Activated CD4-positive, alpha-beta T cell treated with anti-CD3 and anti-CD28 coated beads, Interleukin-2, amount 50 U/mL, for 24 hours (primary cell): ENCODE results near the gene SLC16A7.

Experiments
- DNase-seq, 2 donors: peaks; one replicate each; pipeline ENCODE4 v3.0.0-alpha.2; 2020; ENCODE audit warnings: low read depth in 1 of 2, low spot score in 1 of 2

Gene SLC16A7

DNA sequence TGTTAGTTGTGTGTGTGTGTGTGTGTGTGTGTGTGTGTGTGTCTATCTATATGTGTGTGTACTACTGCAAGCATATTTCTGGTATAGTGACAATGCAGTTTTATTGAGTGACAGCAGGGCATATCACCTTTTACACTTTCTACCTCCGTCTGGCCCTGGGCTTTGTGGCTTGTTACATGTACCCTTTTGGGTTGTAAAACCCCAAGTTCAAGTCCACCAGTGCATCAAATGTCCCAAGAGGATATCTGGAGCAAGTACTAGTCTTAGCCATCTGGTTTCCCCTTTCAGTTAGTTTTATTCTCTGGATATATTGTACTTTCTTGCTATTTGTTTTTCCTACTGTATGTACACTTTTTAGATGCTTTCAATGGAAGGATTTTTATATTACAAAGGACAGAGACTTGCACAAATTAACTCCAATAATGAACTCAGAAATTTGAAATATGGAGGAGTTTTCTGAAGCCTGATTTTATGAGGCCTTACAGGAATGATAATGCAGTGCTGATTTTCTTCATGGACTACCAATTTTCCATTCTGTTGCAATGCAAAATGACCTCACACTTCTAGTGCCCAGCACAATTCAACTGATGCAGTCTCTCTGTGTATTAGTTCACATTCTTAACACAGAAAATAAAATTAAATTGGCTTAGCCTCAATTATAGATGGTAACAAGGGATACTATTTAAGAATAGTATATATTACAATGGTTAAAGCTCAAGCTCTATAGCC lies 29.1 kb downstream of the SLC16A7 start:
- DNase-seq: no peak

DNA sequence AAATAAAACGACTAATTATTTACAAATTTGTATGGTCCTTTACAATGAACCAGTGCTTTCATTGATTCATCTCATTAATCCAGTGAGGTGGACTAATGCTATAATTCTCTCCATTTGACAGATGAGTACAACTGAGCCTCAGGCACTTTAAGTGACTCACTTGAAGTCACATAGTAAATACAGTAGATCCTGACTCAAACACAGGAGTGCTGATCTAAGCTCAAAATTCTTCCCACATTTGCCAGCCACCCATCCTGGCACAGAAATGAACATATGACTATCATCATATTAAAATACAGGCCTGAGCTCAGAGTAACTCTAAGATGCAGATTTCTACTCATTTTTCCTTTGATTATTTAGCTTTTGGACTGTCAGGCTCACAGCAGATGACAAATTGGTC lies 30.6 kb downstream of the SLC16A7 start:
- DNase-seq: no peak

DNA sequence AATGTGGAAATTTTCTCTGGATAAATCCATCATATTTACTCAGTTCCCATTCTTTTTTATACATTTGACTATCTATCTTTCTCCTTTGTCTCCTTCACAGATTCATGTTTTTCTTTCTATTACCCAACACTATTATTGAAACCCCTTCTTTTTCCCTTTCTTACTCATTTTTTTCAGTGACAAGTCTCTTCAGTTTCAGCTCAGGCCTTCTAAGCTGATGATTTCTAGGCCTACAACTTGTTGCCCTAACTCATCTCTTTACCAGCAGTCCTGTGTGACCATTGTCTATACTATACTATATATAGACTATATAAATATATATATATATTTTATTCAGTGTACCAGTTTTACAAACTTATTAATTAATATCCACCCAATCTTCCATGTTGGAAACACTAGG lies 31.8 kb downstream of the SLC16A7 start:
- no peak for DNase-seq

DNA sequence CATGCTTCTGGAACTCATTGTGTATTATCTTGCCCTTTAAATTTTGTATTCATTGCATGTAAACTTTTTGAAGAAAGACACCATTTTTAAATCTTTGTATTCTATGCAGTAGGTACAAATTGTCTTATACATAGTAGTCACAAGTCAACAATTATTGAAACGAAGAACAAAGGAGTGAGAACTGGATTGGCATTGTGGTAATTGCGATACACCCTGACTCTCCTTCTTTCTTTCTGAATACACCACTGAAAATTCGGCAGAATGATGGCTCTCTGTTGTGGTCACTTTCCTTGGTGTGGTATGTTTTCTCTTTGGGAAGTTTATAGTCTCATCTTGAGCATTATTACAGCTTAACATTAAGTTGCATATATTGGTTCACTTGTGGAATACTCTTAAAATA lies 34.1 kb downstream of the SLC16A7 start:
- DNase-seq: no peak

DNA sequence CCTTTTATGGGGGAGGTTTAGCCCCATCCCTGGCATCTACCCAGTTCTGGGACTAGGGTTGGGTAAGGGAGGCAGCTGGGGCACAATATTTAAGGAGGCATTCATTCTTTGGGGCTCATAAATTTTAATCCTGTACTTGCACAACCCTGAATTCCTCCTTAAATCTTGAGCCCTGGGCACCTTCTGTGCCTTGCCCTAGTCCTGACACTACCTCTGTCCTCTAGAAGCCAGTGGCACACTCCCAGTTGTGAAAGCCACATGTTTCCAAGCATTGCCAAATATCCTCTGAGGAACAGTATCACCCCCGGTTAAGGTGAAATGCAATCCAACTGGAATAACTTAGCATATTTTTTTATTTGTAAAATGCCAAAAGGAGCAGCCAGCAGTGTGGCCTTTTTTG lies 36.6 kb downstream of the SLC16A7 start:
- DNase-seq: no peak

DNA sequence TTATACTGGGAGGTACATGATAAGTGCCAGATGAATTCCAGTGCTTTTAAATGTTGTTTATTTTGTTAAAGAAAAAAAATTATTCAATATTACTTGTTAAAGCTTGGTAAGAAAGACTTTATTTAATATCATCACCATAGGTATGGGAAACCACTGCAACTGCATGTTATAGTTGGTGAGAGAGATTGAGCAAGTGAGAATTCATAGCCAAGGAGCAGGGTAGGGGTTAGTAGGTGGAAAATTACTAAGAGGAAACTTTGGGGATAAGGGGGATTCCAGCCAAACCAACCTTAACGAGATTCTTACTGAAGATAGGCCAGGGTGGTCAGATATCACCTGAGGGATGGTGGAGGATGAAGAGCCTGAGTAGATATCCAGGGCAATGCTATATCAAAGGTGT lies 38.4 kb downstream of the SLC16A7 start:
- no peak for DNase-seq

DNA sequence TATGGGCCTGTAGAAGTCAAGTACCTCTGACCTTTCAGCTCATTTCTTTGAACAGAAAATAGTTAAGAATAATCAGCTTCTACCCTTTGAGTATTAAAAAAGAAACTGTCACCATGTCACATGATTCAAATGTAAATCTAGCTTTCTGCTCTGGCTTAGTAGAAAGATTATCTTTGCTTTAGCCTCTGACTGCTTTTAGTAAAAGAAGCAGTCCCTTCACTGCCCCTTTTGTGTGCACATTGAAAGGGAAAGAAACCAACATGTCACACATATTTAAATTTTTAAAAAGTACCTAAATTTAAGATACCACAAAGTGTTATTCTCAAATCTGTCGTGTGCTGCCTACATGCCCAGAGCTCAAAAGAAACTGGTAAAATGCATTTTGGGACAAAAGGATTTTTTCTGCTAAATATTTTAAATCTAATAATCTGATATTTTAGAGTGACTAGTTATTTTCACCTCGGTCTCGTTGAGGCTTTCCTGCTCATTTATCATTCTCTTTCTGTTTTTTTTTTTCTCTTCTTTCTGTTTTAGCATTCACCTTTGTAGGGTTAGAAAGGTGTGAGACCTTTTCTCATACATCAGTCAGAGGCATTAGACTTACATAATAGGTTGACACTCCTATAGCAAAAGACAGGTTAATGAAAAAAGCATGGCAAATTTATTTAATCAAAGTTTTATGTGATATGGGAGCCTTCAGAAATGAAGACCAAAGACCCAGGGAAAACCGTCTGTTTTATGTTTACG lies 41.3 kb downstream of the SLC16A7 start:
- no peak for DNase-seq

DNA sequence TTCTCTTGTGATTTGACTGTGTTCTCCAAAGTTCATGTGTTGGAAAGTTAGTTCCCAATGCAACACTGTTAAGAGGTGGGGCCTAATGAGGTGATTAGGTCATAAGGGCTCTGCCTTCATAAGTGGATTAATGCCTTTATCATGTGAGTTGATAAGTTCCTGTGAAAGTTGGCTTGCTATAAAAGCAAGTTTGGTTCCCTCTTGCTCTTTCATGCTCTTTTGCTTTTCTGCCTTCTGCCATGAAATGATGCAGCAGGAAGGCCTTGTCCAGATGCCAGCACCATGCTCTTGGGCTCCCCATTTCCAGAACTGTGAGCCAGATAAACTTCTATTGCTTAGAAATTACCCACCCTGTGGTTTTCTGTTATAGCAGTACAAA lies 41.9 kb downstream of the SLC16A7 start:
- no peak for DNase-seq

DNA sequence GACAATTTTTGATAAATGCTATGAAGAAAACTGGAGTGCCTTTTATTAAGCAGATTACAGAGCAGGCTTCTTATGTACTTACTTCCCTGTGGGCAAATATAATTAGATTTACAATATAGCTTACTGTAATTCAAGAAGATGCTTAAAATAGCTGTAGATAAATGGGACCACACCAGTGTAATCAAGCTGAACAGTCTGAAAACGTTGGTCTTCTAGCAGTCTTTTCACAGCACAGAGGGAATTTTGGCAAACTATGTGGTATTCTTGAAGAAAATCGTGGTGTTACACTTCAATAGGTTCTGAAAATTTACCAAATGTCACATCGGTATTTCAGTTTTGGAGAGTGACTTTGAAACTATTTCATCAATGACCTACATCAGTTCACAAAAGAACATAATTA lies 47.7 kb downstream of the SLC16A7 start:
- no peak for DNase-seq

DNA sequence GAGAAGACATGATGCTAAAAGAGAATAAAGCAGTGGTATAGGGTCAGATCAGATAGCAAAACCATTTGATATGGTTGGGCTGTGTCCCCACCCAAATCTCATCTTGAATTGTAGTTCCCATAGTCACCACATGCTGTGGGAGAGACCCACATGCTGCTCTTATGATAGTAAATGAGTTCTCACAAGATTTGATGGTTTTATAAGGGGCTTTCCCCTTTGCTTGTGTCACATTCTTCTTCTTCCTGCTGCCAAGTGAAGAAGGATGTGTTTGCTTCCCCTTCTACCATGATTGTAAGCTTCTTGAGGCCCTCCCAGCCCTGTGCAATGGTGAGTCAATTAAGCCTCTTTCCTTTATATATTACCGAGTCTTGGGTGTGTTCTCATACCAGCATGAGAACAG lies 49.4 kb downstream of the SLC16A7 start:
- DNase-seq: no peak

DNA sequence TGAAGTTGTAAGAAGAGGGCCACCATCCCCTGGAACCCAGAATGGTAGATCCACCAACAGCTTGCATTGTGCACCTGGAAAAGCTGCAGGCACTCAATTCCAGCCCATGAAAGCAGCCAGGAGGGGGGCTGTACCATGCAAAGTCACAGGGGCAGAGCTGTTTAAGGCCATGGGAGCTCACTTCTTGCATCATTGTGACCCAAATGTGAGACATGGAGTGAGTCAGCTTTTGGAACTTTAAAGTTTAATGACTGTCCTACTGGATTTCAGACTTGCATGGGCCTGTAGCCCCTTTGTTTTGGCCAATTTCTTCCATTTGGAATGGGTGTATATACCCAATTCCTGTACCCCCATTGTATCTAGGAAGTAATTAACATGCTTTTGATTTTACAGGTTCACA lies 50.8 kb downstream of the SLC16A7 start:
- DNase-seq: no peak

DNA sequence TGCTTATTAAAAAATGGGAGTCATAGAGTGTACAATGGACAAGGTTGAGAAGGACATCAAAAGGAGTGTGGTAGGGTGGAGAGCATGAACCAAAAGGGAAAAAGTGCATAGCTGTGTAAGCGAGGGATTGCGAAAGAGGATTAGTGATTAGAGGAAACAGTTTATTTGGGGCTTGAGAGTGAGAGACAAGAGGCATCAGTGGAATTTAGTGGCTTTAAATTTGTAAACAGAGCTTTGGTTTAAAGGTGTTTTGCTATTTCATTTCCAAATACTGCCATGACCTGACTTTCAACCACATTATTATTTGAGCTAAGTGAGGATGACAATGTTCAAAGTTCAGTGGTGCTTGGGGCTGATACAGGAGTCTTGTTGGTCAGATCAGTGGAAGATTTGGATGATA lies 53.4 kb downstream of the SLC16A7 start:
- DNase-seq: no peak

DNA sequence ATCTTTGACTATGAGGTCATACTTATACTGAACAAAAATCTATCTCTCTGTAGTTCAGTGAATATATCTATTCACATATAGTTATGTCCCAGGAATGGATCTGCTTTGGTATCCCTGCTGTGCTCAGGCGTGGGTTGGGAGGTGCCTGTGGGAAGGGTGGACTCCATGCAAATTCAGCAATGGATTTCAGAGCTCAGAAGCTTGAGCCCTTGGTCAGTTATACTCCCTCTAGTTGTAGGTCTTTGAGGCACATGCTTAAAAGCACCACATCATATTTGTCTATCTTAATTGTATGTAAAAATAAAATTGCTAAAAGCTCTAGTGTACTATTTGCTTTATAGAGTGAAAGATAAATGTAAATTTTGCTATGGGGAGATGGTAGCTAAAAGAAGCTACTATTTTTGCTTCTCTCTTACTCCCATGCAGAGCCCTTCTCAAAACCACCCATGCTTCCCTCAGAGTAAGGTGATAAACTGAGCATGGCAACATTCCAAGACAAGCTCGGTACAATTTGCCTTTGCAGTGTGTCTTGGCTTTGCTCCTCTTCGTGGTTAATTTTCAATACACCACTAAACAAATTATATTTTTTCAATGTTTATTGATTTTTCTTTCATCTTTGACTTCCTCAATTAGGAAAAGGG lies 54.9 kb downstream of the SLC16A7 start:
- DNase-seq: no peak

DNA sequence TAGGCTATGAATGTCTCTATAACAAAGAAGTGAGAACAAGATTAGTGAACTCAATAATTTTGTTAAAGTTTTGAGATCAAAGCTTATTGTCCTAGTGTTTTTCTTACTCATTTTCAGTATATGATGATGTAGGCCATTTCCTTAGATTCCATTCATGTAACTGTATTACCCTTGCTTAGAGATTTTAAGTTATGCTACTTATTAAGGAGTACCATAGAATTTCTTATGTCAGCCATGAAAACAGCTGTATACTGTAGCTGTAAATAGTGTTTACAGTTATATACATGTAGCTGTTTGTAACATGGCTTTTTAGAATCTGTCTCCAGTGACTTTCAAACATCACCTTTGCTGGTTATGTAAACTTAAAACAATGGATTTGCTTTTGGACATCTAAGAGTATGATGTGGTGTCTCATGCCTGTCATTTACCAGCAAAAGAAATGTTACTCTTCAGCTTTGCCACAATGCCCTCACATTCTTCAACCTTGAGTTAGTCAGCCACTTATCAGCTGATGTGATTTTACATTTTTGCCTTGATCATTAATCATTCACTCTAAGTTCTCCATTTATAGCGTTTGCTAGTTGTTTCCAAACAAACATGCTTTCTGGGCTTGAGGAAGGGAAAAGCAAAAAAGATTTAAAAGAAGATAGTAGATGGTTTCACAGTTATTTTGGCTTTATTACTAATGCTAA lies 55.5 kb downstream of the SLC16A7 start:
- DNase-seq: no peak

DNA sequence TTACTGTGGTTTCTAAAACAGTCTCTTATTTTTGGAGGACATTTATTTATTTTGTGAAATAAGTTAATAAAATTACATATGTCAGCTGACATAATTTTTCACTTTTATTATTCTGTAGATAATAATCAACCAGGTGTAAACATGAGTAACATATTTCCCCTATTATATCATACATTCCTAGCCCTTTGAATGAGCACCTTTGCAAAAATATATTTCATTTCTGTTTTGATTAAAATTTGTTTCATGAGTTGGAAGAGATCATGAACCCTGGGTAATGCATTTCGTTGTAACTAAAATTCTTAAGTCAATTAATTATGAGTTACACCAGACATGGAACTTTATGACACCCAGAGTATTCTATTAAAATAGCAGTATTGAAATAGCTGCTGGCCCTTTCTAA lies 56.3 kb downstream of the SLC16A7 start:
- no peak for DNase-seq

DNA sequence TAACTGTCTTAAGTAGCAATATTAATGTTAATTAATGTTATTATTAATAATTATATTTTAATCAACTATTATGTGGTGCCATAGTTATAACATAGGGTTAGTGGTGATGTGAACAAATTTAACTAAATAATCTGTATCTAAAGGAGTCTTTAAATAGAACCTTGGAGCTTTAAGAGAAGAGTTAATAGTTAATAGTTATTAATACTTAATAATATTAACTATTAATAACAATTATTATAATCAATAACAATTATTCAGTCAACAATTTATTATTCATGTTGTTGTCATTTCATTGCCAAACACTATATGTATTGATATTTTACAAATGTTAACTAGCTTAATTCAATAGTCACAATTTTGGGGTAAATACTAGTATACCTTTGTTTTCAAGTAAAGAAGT lies 58.2 kb downstream of the SLC16A7 start:
- DNase-seq: no peak

DNA sequence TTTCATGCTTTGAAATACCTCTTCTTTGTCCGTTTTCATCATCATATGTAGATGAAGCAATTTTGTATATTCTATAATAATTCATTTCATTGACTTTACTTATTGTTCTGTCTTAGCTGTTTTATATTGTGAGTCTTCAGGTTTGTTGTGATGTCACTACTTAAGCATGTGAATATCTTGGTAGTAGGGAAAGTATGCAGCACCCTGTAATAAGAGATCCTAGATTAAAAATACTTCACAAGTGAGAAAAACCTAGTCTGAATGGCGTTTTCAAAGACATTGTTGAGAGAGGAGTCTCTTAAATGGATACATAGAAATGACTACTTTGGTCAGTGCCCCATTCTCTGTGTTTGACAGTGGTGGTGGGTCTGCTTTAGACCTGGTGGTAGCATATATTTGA lies 61.4 kb downstream of the SLC16A7 start:
- no peak for DNase-seq

DNA sequence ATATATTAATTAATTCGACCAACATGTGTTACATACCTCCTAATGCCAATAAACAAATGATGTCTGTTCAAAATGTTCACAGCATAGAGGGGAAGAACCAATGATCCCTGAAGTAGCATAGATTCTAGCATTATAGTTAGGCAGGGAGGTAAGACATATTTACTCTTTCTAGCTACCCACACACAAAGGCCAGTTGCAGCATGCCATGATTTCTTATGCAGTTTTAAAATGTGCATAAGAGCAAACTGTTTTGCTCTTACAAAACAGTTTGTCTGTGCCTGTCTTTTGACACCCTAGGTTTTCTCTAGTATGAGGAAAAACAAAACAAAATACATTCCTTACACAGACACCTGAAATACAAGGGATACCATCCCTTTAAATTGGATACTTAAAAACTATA lies 61.9 kb downstream of the SLC16A7 start:
- no peak for DNase-seq

DNA sequence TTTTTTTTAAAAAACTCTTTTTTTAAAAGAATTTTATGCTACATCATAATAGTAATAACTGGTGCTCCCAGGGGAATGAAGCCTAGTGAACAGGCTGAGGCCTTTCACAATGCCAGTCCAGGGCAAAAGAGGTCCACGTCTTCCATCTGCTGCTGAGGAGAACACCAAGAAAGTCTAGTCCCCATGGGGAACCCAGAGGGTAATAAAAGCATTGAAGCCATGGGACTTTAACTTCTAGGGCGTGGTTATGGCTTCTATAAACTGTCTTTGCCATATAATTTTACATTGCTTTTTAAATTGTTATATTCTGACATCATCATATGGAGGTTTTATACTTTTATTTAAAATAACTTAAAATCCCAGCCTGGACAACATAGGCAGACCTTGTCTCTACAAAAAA lies 64.3 kb downstream of the SLC16A7 start:
- no peak for DNase-seq

DNA sequence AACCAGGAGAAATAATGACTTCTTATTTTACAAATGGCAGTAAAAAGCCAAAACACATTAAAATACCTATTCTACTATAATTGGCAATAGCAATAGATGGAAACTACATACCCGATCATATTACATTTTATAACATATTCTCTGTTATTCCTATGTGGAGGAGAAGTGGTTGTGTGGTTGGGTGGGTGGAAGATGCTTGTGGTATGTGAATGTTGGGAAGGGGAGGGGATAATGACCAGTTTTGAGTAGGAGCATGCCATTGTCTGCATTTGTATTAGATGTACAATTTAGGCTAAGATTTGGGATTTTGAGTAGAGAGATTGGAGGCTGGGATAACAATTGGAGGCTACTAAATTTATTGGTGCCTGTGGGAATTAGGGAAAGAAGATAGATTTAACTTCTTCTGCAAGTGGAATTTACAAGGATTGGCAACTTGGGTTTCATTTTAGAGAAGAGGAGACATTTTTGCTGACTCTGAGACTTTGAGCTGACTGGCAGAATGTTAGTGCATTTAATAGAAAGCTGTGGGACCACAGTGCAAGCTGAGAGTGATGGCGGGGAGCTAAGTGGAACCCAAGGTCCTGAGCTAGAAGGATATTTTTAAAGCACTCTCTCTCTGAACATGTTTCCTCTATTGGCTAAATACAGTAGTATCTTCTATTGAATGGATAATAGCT lies 65.2 kb downstream of the SLC16A7 start:
- DNase-seq: no peak

DNA sequence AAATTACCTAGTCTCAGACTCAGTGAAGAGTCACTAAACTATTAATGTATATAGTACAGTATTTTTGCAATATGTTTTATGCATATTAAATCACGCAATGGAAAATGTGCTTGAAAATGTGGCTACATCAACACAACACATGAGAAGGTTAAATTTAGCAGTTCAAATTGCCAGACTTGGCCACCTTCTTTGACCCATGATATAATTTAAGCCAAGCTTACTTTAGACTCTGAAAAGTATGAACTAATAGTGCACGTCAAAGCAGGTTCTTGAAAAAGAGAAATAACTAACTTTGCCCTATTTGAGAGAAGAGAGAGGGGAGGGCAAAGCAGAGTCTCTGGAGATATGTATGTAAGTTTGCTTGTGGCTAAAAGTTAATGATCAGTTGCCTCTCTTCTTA lies 68.7 kb downstream of the SLC16A7 start:
- DNase-seq: no peak
